Left renal cortex interstitium (tissue), 4 donors: ENCODE data around the gene NIPBL. TPM values are rescaled to one million over a fixed set of nuclear protein-coding genes. Genes with fewer than 3 reads are reported as not detected.
"Not testable (repeated sequence)": the region's sequence is repeated elsewhere in the genome, so short reads cannot be mapped to it uniquely, and the experiment has no call there.

Source experiments
- DNase-seq, 4 donors: peaks; one replicate each; pipeline ENCODE4 v3.0.0-alpha.2; 2013; ENCODE audit warnings: low read depth in 4 of 4, low spot score in 2 of 4, missing footprints in 1 of 4
- polyA plus RNA-seq, 4 donors: library from polyadenylated mRNA; unstranded; fragments of 120-200 nt; gene quantifications; one replicate each; pipeline ENCODE4 v1.2.1, GENCODE V29; 2013; ENCODE audit not compliant: insufficient read length in 4 of 4

Gene NIPBL
- polyA plus RNA-seq, 4 donors: 54.6 to 77.9 (median 68.4) TPM

GRCh38 chr5:37013181-37013580, 136.6 kb downstream of the NIPBL start:
- not testable (repeated sequence) for DNase-seq

DNA sequence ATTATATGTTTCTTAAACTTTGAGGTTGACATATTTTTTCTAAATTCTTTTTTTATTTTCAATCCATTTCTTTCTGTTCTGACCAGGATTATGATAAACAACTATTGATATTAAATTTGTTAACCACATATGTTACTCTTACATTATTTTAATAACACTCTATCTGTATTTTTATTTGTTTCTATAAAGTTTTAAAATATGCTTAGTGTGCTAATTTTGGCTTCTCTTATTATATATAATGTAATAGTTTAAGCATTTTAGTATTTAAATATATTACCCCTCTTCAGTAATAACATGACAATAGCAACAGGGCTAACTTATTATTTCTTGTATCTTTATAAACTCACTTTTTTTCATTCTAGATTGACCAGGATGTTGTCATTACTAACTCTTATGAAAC, 137.8 kb downstream of the NIPBL start:
- DNase-seq: no peak

GRCh38 chr5:37015795-37016666, 139.5 kb downstream of the NIPBL start:
- DNase-seq: no peak

DNA sequence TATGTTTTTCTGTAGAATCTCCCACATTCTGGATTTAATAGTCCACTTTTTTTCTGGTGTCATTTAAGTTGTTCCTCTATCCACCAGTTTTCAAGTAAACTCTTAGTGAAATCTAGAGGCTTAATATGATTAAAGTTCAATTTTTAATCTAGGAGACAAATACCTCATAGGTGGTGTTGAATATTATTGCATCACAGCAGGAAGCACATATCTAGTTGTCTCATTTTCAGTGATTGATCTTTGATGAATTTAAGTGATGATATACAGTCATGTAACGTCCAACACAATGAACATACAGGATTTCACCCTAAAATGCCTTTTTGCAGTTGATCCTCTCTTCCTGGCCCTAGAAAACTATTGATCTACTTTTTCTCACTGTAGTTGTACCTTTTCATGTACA, 152.3 kb downstream of the NIPBL start:
- DNase-seq: no peak

- no peak for DNase-seq
These were observed 152.9 kb downstream of the NIPBL start for GRCh38 chr5:37029436-37029835.

DNA sequence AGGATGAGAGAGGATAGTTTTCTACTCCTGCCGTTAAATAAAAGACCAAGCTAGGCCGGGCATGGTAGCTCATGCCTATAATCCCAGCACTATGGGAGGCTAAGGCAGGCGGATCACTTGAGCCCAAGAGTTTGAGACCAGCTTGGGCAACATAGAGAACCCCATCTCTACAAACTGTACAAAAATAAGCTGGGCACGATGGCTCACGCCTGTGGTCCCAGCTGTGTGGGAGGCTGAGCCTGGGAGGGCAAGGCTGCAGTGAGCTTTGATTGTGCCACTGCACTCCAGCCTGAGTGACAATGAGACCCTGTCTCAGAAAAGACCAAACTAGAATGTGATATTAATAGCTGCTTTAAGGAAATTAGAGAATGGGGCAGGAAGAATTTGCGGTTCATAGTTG, 158.4 kb downstream of the NIPBL start:
- no peak for DNase-seq

- DNase-seq: no peak
These were observed 161.3 kb downstream of the NIPBL start for GRCh38 chr5:37037840-37038239.

- DNase-seq: no peak
These were observed 163.3 kb downstream of the NIPBL start for GRCh38 chr5:37039824-37040223.

DNA sequence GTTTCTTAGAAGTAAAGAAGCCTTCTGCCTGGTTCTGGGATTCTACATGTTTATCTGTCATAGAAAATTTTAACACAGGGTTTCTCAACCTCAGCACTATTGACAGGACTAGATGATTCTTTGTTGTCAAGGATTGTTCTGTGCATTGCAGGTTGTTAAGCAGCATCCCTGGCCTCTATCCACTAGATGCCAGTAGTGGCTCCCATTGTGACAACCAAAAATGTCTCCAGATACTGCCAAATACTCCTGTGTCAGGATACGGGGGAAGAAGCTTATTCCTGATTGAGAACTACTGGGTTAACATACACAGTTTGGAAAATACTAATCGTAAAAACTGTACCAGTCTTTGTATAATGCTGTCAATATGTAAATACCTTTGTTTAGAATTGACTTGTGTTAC, 167.1 kb downstream of the NIPBL start:
- no peak for DNase-seq

DNA sequence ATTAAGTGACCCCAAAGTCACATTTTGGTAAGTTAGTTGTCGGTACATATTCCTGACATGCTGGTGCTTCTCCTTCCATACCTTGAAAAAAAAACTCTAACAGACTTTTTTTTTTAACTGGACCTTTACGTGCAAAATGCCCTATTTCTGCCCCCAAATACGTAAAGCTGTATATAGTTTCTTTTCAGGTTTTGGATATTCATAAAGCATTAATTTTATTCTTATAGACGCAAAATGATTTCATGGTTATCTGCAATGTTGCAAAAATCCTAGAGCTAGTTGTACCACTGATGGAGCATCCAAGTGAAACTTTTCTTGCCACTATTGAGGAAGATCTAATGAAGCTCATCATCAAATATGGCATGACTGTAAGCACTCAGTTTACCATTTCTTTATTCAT, 167.6 kb downstream of the NIPBL start:
- DNase-seq: no peak

DNA sequence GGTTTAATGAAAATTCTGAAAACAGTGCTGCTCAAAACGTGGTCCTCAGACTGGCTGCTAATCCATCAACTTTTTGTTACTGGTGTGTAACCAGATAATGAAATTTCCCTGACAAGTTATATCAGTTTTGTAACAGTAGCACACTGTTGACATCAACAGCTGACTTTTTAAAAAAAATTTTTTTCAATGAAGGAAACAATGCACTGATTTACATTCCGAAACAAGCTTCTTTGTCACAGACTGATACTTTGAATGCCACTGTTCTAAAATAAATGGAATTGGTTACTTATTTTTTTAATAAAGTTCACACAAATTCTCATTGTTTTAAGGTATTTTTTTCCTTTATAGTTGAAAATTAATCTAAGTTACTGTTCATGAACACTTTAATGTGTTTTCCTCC, 169.1 kb downstream of the NIPBL start:
- no peak for DNase-seq

GRCh38 chr5:37047947-37048346, 171.4 kb downstream of the NIPBL start:
- DNase-seq: no peak

DNA sequence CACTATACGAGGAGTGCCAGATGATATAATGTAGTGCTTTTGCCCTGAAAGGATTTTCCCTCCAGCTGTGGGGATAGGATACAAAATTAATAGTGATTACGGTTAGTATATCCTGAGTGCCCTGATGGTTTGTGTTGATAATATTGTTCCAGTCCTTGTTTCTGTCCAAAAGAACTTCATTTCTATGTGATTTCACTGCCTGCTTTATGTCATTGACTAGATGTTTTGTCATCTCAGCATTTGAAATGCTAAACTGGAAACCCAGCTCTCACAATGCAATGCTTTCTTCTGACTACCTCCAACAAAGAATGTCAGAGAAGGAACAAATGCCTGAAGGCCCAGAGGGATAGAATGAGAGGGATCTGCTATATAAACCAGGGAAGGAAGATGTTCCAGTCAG, 177.8 kb downstream of the NIPBL start:
- DNase-seq: no peak

- DNase-seq: no peak
These were observed 178.9 kb downstream of the NIPBL start for GRCh38 chr5:37055383-37055990.

- DNase-seq: no peak
These were observed 180.2 kb downstream of the NIPBL start for GRCh38 chr5:37056762-37057161.

DNA sequence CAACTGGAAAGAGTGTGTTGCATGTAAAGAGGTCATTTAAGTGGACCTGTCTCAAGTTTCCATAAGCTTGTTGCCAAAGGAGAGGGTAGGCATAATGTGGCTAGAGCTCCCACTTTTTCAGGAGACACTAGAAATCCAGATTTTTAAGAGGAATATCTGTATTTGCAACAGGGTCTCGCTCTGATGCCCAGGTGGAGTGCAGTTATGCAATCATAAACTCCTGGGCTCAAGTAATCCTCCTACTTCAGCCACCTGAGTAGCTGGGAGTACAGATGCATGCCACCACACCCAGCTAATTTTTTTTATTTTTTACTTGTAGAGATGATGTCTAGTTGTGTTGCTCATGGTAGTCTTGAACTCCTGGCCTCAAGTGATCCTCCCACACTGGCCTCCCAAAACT, 183.5 kb downstream of the NIPBL start:
- no peak for DNase-seq

GRCh38 chr5:37063739-37064138, 187.2 kb downstream of the NIPBL start:
- no peak for DNase-seq

GRCh38 chr5:37064442-37064841, 187.9 kb downstream of the NIPBL start:
- no peak for DNase-seq

DNA sequence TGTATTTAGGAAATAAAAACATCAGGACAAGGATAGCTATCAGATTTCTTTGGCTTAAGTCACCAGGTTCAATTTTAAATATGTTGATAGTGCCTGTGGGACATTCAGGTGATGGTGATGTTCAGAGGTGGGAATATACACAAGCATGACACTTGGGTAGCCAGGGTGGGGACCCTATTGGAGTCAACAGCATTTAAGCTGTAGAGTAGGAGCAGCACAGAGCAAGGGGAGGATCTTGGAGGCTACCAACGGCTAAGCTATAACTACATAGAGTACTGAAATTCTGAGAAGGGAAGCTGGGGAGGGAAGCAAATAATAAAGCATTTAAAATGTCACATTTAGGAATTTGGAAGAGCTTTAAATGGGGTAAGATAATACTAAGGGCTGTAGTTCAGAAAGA, 194.9 kb downstream of the NIPBL start:
- no peak for DNase-seq

- no peak for DNase-seq
These were observed 195.5 kb downstream of the NIPBL start for GRCh38 chr5:37071901-37072581.

DNA sequence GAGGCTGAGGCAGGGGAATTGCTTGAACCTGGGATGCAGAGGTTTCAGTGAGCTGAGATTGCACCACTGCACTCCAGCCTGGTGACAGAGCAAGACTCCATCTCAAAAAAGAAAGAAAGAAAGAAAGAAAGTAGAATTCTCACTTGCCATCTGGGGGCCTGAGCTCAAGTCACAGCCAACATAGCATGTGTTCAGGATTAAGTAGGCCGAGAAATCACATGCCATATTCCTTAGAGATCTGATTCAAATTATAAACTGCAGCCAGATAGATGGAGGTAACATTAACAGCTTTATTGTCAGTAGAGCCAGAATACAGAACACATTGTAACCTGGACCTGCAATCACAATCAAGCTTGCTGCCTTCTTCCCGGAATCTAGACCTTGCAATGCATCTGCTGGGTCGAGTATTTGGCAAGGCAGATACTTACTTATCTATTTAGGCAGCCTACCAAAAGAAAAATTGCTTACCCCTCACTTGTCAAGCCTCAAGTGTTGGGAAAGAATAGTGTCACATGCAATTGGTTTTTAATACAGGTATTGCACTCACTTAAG, 198.9 kb downstream of the NIPBL start:
- DNase-seq: no peak
